ENCODE results near the gene ECE1.

Gene ECE1

GRCh38 chr1:21246905-21247642 is 43.2 kb downstream of the ECE1 start:
- DNase-seq (ENCODE audit: insufficient read length, low spot score) (no peak), FAIRE-seq (no peak)
- no peak for TF ChIP-seq POLR2AphosphoS5 (IDR thresholded peaks at IDR 0.05; ENCODE audit: low read depth, low read length)
- TF ChIP-seq PAX5 (IDR thresholded peaks at IDR 0.05; ENCODE audit: insufficient read depth, low read length, severe bottlenecking): no peak
- TF ChIP-seq TAF1 (IDR thresholded peaks at IDR 0.05; ENCODE audit: low read depth, low read length): no peak
- no peak for TF ChIP-seq SPI1 (IDR thresholded peaks at IDR 0.05; ENCODE audit: low read depth, low read length)

DNA sequence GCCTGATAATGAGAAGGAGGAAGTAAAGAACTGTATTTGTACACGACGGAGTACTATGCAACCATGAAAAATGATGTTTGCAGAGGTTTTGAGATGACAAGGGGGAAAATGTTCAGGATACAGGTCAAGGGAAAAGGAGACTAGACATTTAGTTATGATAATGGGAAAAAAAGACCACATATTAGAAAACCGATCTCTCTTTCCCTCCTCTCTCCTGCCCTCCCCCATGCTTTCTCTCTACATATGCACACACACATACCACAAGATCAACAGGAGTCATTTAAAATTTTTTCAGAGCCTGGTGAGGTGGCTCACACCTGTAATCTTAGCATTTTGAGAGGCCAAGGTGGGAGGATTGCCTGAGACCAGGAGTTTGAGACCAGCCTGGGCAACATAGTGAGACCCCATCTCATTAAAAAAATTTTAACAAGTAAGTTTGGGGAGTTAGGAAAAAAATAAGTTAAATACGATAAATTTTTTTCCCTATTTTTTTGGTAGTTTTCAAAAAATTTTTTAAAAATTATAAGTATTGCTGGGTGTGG is 44.5 kb downstream of the ECE1 start:
- no peak for DNase-seq (ENCODE audit: insufficient read length, low spot score)
- TF ChIP-seq TAF1 (IDR thresholded peaks at IDR 0.05; ENCODE audit: low read depth, low read length): no peak
- TF ChIP-seq PAX5 (IDR thresholded peaks at IDR 0.05; ENCODE audit: insufficient read depth, low read length, severe bottlenecking): no peak
- no peak for TF ChIP-seq POLR2A (IDR thresholded peaks at IDR 0.05; ENCODE audit: low read depth, low read length)
- no peak for TF ChIP-seq POLR2AphosphoS5 (IDR thresholded peaks at IDR 0.05; ENCODE audit: low read depth, low read length)
- TF ChIP-seq POU2F2 (IDR thresholded peaks at IDR 0.05; ENCODE audit: low read depth, low read length): no peak
- TF ChIP-seq SPI1 (IDR thresholded peaks at IDR 0.05; ENCODE audit: low read depth, low read length): no peak
- FAIRE-seq: no peak

- FAIRE-seq (no peak), DNase-seq (ENCODE audit: insufficient read length, low spot score) (no peak)
- TF ChIP-seq TAF1 (IDR thresholded peaks at IDR 0.05; ENCODE audit: low read depth, low read length) (no peak), POU2F2 (IDR thresholded peaks at IDR 0.05; ENCODE audit: low read depth, low read length) (no peak), POLR2AphosphoS5 (IDR thresholded peaks at IDR 0.05; ENCODE audit: low read depth, low read length) (no peak), POLR2A (IDR thresholded peaks at IDR 0.05; ENCODE audit: low read depth, low read length) (no peak), PAX5 (IDR thresholded peaks at IDR 0.05; ENCODE audit: insufficient read depth, low read length, severe bottlenecking) (no peak), SPI1 (IDR thresholded peaks at IDR 0.05; ENCODE audit: low read depth, low read length) (no peak)
Observed at GRCh38 chr1:21244986-21245687, 45.1 kb downstream of the ECE1 start.

GRCh38 chr1:21244154-21244553 is 46.1 kb downstream of the ECE1 start:
- no peak for FAIRE-seq
- DNase-seq (ENCODE audit: insufficient read length, low spot score): no peak
- TF ChIP-seq POLR2A (IDR thresholded peaks at IDR 0.05; ENCODE audit: low read depth, low read length): no peak

DNA sequence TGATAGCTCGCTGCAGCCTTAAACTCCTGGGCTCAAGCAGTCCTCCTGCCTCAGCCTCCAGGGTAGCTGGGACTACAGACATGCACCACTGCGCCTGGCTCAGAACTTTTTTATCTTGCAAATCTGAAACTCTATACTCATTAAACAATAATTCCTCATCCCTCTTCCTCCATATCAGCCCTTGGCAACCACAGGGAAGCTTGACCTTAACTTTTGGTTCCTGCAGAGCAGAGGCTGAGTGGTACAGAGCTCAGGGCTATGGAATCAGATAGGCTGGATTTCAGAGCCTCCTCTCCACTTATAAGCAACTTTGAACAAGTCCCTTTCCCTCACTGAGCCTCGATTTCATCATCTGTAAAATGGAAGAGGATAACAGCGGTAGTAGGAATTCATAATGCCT is 47.4 kb downstream of the ECE1 start:
- DNase-seq (ENCODE audit: insufficient read length, low spot score) (no peak), FAIRE-seq (no peak)
- TF ChIP-seq TAF1 (IDR thresholded peaks at IDR 0.05; ENCODE audit: low read depth, low read length): no peak
- no peak for TF ChIP-seq SPI1 (IDR thresholded peaks at IDR 0.05; ENCODE audit: low read depth, low read length)
- no peak for TF ChIP-seq POLR2AphosphoS5 (IDR thresholded peaks at IDR 0.05; ENCODE audit: low read depth, low read length)
- no peak for TF ChIP-seq PAX5 (IDR thresholded peaks at IDR 0.05; ENCODE audit: insufficient read depth, low read length, severe bottlenecking)
- no peak for TF ChIP-seq POLR2A (IDR thresholded peaks at IDR 0.05; ENCODE audit: low read depth, low read length)
- TF ChIP-seq POU2F2 (IDR thresholded peaks at IDR 0.05; ENCODE audit: low read depth, low read length): no peak

DNA sequence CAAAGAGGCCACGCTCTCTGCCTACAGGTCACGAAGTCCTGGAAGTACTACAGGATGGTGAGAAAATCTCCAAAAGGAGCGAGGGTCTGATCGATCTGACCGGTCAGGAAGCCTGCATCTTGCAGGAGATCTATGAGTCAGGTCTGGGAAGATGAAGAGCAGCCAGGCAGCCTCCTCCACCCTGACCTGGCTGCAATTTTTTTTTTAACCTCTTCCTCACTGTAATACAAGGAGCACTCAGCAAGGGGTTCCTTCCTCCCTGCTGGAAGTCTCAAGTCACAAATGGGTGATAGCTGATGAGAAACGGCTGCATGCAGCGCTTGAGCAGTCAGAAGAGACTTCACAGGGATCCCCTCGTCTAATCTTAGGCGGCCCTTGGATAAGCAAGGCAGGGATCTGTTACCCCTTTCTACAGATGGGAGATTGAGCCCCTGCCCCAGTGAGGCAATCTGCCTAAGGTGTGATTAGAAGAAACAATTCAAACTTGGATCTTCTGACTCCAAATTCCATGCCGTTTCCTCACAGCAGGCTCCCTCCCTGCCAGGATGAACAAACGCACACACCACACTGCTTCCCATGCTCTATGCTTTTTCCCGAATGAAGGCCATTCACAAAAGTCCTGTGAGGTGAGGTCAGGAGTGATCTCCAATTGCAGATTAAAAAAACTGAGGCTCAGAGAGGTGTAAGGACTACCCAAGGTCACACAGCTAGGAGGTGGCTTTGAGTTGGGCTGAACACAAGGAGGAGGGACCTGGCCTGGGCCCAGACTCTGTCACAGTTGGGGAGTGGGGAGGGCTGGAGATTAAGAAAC is 48.3 kb downstream of the ECE1 start:
- no peak for TF ChIP-seq SPI1 (IDR thresholded peaks at IDR 0.05; ENCODE audit: low read depth, low read length)
- TF ChIP-seq POLR2A (IDR thresholded peaks at IDR 0.05; ENCODE audit: low read depth, low read length): no peak
- TF ChIP-seq POLR2AphosphoS5 (IDR thresholded peaks at IDR 0.05; ENCODE audit: low read depth, low read length): no peak
- DNase-seq (ENCODE audit: insufficient read length, low spot score) (no peak), FAIRE-seq (no peak)

- TF ChIP-seq POLR2A (IDR thresholded peaks at IDR 0.05; ENCODE audit: low read depth, low read length) (no peak), POU2F2 (IDR thresholded peaks at IDR 0.05; ENCODE audit: low read depth, low read length) (no peak), TAF1 (IDR thresholded peaks at IDR 0.05; ENCODE audit: low read depth, low read length) (no peak), POLR2AphosphoS5 (IDR thresholded peaks at IDR 0.05; ENCODE audit: low read depth, low read length) (no peak), PAX5 (IDR thresholded peaks at IDR 0.05; ENCODE audit: insufficient read depth, low read length, severe bottlenecking) (no peak), SPI1 (IDR thresholded peaks at IDR 0.05; ENCODE audit: low read depth, low read length) (no peak)
- no peak for FAIRE-seq
- no peak for DNase-seq (ENCODE audit: insufficient read length, low spot score)
Observed at GRCh38 chr1:21240706-21241105, 49.6 kb downstream of the ECE1 start.

- TF ChIP-seq POU2F2 (IDR thresholded peaks at IDR 0.05; ENCODE audit: low read depth, low read length) (no peak), POLR2AphosphoS5 (IDR thresholded peaks at IDR 0.05; ENCODE audit: low read depth, low read length) (no peak), POLR2A (IDR thresholded peaks at IDR 0.05; ENCODE audit: low read depth, low read length) (no peak), PAX5 (IDR thresholded peaks at IDR 0.05; ENCODE audit: insufficient read depth, low read length, severe bottlenecking) (no peak), TAF1 (IDR thresholded peaks at IDR 0.05; ENCODE audit: low read depth, low read length) (no peak), SPI1 (IDR thresholded peaks at IDR 0.05; ENCODE audit: low read depth, low read length) (no peak)
- DNase-seq (ENCODE audit: insufficient read length, low spot score) (no peak), FAIRE-seq (no peak)
Observed at GRCh38 chr1:21239221-21239620, 51.0 kb downstream of the ECE1 start.

GRCh38 chr1:21238141-21238800 is 52.0 kb downstream of the ECE1 start:
- TF ChIP-seq POU2F2 (IDR thresholded peaks at IDR 0.05; ENCODE audit: low read depth, low read length) (no peak), SPI1 (IDR thresholded peaks at IDR 0.05; ENCODE audit: low read depth, low read length) (no peak), POLR2AphosphoS5 (IDR thresholded peaks at IDR 0.05; ENCODE audit: low read depth, low read length) (no peak), POLR2A (IDR thresholded peaks at IDR 0.05; ENCODE audit: low read depth, low read length) (no peak), PAX5 (IDR thresholded peaks at IDR 0.05; ENCODE audit: insufficient read depth, low read length, severe bottlenecking) (no peak)
- DNase-seq (ENCODE audit: insufficient read length, low spot score): no peak
- no peak for FAIRE-seq
